NCI-H82 treated with DMSO at 0.1 percent for 48 hours (cell line): ENCODE measurements around the gene SLC6A17.

Experiments
- DNase-seq: peaks from one replicate; lab custom pipeline; 2025; ENCODE audit not compliant: unreplicated experiment; lab: John Stamatoyannopoulos, UW

SLC6A17 gene

GRCh38 chr1:110172001-110172400, 21.7 kb downstream of the SLC6A17 start:
- no peak for DNase-seq

DNA sequence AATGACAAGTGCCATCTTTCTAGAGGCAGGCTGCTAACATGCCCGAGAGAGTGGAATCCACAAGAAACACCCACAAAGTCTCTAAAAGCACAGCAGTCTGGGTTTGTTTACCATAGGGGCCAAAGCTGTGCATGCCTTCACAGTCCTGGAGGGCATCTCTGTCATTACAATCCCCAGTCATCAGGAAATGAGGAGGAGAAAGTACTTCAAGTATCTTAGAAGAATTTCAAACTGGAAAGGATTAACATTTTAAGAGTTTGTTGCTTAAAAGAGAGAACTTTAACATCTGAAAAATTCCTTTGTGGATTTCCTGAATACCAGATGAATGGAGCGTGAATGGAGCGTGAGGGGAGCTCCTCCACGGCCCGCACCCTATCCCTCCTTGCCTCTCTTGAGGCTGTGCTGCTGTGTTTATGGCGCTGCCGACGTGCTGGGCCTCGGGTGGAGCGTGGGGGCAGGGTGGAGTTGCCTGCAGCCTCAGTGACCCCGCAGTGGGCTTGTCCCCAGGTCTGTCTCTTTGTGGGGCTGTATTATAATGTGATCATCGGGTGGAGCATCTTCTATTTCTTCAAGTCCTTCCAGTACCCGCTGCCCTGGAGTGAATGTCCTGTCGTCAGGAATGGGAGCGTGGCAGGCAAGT, 23.3 kb downstream of the SLC6A17 start:
- DNase-seq: no peak

- no peak for DNase-seq
Observed at GRCh38 chr1:110174961-110175360, 24.7 kb downstream of the SLC6A17 start.

GRCh38 chr1:110176299-110176956, 26.1 kb downstream of the SLC6A17 start:
- DNase-seq: peak; percentile 9

GRCh38 chr1:110177775-110178174, 27.5 kb downstream of the SLC6A17 start:
- no peak for DNase-seq

GRCh38 chr1:110183642-110184167, 33.4 kb downstream of the SLC6A17 start:
- DNase-seq: no peak

DNA sequence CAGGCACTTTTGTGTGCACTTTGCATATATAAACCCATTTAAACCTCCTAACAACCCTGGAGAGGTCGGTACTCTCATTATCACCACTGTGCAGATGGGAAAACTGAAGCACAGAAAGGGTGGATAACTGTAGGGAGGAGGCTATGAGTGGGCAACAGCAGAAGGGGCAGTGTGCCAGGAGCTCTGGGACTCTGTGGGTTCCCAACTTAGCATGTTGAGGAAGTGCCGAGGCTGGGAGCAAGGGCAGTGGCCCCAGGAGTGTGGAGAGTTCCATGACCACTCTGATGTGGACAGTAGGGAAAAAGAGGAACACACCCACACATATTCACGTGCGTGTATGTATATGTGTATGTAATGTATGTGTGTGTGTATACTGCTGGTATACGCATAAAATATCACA, 34.2 kb downstream of the SLC6A17 start:
- DNase-seq: no peak

- DNase-seq: no peak
Observed at GRCh38 chr1:110185181-110185580, 34.9 kb downstream of the SLC6A17 start.

DNA sequence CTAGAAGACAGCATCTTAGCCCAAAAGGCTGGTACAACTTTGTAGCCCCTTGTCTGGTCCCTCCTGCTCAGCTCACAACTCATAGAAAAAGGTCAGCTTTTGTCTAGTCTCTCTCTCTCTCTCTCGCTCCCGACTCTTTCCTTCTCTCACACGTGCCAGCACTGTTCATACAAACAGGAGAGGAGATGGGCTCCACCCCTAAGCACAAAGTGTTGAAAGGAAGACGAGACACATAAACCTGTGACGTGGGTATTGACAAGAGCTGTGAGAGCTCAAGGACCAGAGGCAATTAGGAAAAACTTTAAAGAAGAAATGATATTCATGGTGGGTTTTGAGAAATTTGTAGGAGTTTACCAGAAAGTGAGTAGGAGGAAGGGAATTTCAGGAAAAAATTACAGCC, 36.3 kb downstream of the SLC6A17 start:
- no peak for DNase-seq

- DNase-seq: no peak
Observed at GRCh38 chr1:110187139-110187890, 37.0 kb downstream of the SLC6A17 start.

DNA sequence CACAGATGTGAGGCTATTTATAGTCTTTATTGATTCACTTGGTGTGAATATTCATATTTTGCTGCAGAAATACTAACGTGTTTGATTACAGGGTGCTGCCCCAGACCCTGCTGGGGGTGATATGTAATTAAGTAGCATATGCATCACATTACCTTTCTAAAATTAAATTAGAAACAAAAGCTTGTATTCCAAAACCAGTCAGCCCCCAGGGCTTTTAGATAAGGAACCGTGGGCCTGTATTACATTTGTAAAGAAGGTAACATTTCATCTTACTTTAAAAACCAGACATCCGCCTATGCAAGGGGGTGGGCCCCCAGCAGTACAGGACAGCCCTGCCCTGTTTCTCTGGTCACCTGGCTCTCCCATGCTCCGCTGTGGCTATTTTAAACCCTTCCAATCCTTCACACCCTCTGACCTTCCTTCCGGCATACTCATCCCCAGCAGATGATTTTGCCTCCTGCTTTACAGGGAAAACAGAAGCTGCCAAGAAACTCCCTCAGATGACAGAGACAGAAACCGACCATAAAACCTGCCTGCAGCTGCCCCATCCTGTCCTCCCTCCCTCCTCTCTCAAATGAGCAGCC, 37.8 kb downstream of the SLC6A17 start:
- DNase-seq: no peak

DNA sequence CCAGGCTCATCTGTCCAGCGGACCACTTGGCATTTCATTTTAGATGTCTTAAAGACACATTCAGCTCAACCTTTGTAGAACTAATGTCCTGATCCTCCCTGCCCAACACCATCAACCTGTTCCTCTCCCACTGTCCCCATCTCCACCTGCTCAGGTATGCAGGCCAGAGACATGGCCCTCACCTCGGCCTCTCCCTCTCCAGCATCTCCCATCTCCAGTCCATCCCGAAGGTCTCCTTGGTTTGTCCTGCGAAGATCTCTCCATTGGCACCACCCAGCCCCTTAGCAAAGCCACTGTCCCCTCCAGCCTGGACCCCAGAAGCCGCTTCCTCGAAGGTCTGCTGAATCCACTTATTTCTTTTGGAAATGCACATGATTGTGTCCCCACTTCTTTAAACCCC, 38.9 kb downstream of the SLC6A17 start:
- DNase-seq: no peak

DNA sequence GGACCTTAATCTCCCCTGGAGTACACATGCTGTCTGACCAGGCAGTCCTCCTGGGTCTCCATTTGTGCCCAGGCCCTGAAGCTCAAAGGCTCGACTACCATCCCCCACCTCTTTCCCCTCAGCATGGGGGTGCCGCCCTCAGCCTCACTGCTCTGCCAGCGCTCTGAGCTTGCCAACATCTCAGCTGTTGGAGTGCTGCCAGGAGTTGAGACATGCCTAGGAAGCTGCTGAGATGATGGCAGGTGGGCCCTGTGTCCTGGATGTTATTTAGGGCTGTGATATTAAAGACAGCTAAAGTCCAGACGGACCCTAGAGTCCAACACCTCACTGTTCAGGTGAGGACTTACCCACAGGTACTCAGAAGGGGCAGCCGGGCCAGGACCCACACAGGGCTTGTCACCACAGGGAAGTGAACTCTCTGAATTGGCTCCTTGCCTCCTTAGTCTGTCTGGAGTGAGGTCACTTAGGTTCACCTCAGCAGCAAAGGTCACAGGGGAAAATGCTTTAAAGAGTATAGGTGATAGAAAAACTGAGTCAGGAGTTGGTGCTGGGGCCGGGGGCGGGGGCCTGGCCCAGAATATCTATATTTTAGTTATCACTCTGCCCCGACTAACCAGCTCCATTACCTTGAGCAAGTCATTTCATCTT, 40.1 kb downstream of the SLC6A17 start:
- DNase-seq: no peak

GRCh38 chr1:110192541-110192940, 42.2 kb downstream of the SLC6A17 start:
- no peak for DNase-seq

DNA sequence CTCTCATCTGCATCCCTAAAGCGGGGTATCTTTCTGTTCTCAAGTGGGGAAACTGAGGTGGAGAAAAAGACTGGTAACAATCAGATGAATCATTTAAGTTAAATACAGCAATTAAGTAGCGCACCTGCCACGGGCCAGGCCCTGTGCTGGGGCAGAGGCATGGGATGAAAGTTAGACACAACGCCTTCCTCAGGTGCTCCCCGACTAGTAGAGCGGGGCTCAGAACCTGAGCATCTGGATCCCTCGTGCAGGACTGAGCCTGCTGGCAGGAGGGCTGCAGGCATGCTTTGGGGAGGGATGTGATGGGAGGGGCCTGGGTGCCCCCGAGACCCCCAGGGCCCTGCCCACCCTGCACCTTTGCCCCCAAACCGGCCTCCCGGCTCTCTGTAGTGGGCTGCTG, 44.9 kb downstream of the SLC6A17 start:
- no peak for DNase-seq

- peak; percentile 54 for DNase-seq
Observed at GRCh38 chr1:110196917-110197765, 46.8 kb downstream of the SLC6A17 start.

- DNase-seq: no peak
Observed at GRCh38 chr1:110197905-110198629, 47.8 kb downstream of the SLC6A17 start.

DNA sequence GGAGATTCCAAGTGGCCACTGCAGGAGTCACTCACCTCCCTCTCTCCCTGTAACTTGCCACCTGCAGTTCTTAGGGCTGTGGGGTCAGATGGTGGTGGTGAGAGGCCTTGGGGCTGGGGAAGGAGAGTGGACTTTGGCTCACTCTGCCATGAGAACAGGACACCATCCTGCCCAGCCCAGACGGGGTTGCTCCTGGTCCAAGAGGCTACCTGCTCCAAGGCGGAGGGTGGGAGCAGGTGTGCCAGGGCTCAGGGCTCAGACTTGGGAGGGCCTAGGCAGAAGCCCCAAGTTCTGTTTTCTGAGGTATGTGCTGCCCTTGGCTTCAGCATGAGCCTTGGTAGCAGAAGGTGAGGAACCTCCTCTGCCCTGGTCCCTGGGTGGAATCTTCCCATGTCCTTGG, 48.5 kb downstream of the SLC6A17 start:
- DNase-seq: no peak

GRCh38 chr1:110200190-110200589, 49.9 kb downstream of the SLC6A17 start:
- no peak for DNase-seq

DNA sequence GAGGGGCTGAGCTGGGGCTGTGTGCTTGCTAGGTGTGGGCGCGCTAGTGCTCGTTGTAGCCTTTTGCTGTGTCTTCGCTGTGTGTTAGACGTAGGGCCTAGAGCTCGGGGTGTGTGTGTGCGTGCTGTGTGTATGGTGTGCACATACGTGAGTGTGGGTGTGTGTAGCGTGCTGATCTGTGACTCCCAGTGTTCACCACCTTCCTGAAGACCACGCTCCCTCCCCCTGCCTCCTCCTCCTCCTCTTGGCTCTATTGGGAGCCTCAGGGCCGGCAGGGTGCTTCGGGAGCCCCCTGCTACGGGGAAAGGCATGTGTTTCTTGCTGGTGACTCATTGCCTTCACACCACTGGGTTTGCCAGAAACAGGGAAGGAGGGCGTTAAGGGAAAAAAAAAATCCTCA, 50.4 kb downstream of the SLC6A17 start:
- DNase-seq: no peak
